SJSA1 (cell line): ENCODE measurements around the gene ZNF423. TPM values are rescaled to one million over a fixed set of nuclear protein-coding genes. Genes with fewer than 3 reads are reported as not detected.

Source experiments
- DNase-seq, 2 experiments: peaks; one replicate each; pipeline ENCODE4 v3.0.0-alpha.2; 2015 to 2020; ENCODE audit warnings: low spot score in 2 of 2, low read depth in 1 of 2
- H3K27ac ChIP-seq: fragments of 250-450 bp; sonication (Bioruptor Pico); 2 replicates; pipeline ENCODE4 v1.5.1; 2020; ENCODE audit warnings: mild to moderate bottlenecking, moderate library complexity
- H3K27me3 ChIP-seq: fragments of 250-450 bp; sonication (Bioruptor Pico); replicated peaks from 2 replicates; pipeline ENCODE4 v1.5.1; 2020; ENCODE audit warnings: mild to moderate bottlenecking, moderate library complexity
- H3K36me3 ChIP-seq: fragments of 250-450 bp; sonication (Bioruptor Pico); 2 replicates; pipeline ENCODE4 v1.5.1; 2020; ENCODE audit warnings: mild to moderate bottlenecking
- H3K4me1 ChIP-seq: fragments of 250-450 bp; sonication (Bioruptor Pico); replicated peaks from 2 replicates; pipeline ENCODE4 v1.6.1; 2021; ENCODE audit warnings: mild to moderate bottlenecking
- H3K4me3 ChIP-seq: fragments of 250-450 bp; sonication (Bioruptor Pico); 2 replicates; pipeline ENCODE4 v1.5.1; 2020; ENCODE audit warnings: mild to moderate bottlenecking
- H3K9me3 ChIP-seq: fragments of 250-450 bp; sonication (Bioruptor Pico); replicated peaks from 2 replicates; pipeline ENCODE4 v1.5.1; 2020; ENCODE audit warnings: mild to moderate bottlenecking
- total RNA-seq: library from RNA; depleted of rRNA; stranded (reverse); fragments of >200 nt; shearing (Covaris generic); gene quantifications from 2 replicates; pipeline ENCODE4 v1.2.3, GENCODE V29; 2014

ZNF423 gene
- total RNA-seq, 1 experiment from 2014 or later = 5.4 TPM

DNA sequence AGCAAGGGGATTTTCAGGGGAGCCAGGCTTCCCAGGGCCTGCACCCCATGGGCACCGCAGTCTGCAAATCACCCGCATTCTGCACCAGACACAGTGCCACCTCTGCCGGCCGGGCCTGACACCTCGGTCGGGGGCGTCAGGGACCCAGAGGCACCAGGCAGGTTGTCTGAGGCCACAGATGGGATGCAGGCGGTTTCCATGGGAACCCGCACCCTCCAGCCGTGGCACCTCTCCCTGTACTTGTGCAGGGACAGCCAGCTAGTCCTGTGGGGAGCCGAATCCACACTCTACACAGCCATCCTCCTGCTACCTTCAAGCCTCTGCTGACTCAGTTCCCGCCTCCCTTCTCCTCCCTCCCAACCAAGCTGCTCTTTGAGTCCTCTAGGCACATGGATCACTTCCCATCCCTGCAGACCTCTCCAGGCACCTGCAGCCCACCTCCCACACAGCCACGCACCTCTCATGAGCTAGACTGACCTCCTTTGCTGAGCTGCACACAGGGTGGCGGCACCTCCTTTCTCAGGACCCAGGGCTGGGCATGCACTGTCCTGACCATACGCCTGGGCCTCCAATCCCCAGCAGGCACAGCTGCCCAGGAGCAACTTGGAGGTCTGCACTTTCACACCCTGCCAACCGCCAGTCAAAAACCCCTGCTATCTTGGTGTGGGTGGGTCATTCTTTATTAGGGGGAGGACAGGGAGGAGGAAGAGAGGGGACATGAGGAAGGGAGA is 362.9 kb downstream of the ZNF423 start:
- no peak overlapping the region for H3K27ac ChIP-seq
- no peaks in the 10 kb centered on the region for H3K9me3 ChIP-seq
- DNase-seq = no peak
- H3K36me3 ChIP-seq = no peaks in the 10 kb centered on the region
- no peaks in the 10 kb centered on the region for H3K27me3 ChIP-seq
- H3K4me1 ChIP-seq = peaks cover 5% of the 10 kb centered on the region
- no peak overlapping the region for H3K4me3 ChIP-seq

DNA sequence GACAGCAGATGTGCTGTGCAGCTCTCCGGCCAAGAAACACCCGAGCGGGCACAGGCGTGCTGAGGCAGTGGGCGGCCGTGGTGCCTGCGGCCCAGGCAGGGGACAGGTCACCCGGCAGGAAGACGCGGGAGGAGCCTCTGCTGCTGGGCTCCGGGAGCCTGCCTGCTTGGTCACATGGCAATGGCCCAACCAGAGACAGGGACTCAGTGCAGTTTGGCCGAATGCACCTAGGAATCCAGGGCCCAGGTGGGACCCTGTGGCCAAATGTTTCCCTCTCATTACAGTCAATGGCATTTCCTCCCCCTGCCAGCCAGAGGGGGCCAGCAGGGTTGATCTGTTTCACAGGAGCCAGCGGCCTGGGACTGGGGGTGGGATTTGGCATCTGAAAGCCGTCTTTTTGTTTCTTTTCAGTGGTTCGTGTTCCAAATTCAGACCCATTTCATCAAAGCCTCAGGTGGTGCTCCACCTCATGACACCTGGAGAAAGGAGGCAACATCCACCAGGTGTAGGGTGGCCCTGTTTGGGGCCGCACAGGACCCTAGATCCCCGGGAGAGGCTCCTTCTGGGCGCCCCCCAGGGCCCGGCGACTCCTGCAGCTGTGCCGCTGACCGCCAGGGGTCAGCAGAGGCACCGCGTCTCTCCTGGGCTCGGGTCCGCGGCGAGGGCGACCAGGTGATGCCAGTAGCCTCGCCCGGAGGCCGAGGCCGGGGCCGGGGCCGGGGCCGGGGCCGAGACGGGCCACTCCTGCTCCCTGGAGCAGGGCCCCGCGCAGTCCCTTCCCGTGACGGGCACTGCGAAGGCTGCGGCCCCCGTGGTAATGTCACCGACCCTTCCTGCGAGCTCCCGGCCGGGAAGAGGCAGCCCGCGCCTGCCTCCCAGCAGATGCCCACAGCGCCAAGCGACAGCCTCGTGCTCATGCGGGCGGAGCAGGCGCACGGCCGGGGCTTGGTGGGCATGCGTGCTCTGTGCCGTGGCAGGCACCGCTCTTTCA is 363.8 kb downstream of the ZNF423 start:
- Histone ChIP-seq H3K27me3 (no peaks in the 10 kb centered on the region), H3K4me1 (peaks cover 5% of the 10 kb centered on the region), H3K9me3 (no peaks in the 10 kb centered on the region), H3K36me3 (no peaks in the 10 kb centered on the region), H3K4me3 (no peak overlapping the region), H3K27ac (no peak overlapping the region)
- DNase-seq = peak in 1 of 2 experiments; percentile 22

DNA sequence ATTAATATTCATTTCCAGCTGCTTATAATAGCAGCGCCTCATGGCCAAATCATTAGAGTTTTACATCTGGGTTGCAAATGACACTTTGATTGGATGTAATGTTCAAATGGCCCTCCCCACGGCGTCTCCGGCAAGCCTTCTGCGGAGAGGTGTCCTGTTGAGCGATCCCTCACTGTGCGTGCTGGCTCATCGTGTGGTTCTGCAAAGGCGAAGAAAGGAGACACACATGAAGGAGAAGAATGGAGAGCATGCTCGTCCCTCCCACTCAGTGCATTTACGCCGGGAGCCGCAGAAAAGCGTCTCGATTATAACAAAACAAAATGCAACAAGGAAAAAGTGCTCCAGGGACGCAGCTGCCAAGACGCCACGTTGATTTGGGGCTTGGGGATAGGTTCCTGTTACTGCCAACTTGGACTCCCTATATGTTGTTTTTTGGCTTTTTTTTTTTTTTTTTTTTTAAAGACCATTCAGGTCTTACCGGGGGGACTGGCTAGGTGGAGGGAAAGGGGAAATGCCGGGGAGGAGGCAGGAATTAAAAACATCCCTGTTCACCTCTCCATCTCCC is 364.7 kb downstream of the ZNF423 start:
- Histone ChIP-seq H3K36me3 (no peaks in the 10 kb centered on the region), H3K4me1 (peaks cover 5% of the 10 kb centered on the region), H3K27me3 (no peaks in the 10 kb centered on the region), H3K27ac (no peak overlapping the region), H3K9me3 (no peaks in the 10 kb centered on the region), H3K4me3 (no peak overlapping the region)
- no peak for DNase-seq

DNA sequence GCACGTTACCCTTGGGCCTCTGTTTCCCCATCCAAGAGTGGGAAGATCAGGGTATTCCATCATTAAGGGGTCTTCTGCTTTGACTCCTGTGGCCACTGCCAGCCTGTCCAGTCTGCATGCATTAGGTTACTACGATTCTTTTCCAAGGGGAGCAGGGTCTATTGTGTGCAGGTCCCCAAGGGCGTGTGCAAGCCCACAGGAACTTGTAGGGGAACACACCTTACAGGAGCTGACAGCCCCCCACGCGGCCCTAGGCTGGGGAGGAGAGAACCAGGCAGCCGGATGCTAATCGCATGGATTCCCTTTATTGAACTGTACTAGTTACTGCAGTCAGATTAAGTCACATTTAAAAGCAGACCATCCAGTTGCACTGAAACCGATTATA is 365.6 kb downstream of the ZNF423 start:
- no peaks in the 10 kb centered on the region for H3K9me3 ChIP-seq
- DNase-seq = no peak
- H3K36me3 ChIP-seq = no peaks in the 10 kb centered on the region
- no peak overlapping the region for H3K27ac ChIP-seq
- peaks cover 2% of the 10 kb centered on the region; the same call in 1 of the 2 replicates for H3K27me3 ChIP-seq
- H3K4me1 ChIP-seq = peaks cover 5% of the 10 kb centered on the region
- H3K4me3 ChIP-seq = no peak overlapping the region

DNA sequence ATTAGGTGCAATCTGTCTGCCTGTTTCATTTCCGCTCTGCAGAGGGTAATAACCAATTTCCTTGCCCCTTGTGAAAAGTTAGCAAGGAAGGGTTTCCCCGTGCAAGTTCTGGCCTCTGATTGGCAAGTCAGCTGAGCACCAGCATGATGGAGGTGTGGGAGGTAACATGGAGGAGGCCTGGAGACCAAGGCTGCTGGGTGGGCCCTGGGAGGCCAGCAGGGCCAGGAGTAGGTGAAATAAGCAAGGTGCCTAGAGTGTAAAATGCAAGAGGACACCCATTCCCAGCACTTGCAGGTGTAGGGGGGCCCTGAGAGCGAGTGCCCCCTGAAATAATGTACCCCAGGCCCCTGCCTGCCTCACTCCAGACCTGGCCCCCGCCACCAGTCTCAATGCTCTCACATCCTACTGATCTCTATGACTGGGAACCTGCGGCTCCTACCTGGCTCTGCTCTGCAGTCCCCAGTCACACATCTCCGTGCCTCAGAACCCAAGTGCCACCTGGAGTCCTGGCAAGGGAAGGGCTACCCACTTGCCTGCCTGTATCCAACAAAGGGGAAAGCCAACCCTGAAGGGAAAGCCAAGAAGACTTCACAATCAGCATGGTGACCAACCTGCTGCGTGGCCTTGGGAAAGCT is 366.1 kb downstream of the ZNF423 start:
- no peaks in the 10 kb centered on the region for H3K36me3 ChIP-seq
- no peak for DNase-seq
- H3K4me1 ChIP-seq = peaks cover 5% of the 10 kb centered on the region
- H3K4me3 ChIP-seq = no peak overlapping the region
- H3K9me3 ChIP-seq = no peaks in the 10 kb centered on the region
- peaks cover 5% of the 10 kb centered on the region; the same call in 1 of the 2 replicates for H3K27me3 ChIP-seq
- H3K27ac ChIP-seq = no peak overlapping the region

DNA sequence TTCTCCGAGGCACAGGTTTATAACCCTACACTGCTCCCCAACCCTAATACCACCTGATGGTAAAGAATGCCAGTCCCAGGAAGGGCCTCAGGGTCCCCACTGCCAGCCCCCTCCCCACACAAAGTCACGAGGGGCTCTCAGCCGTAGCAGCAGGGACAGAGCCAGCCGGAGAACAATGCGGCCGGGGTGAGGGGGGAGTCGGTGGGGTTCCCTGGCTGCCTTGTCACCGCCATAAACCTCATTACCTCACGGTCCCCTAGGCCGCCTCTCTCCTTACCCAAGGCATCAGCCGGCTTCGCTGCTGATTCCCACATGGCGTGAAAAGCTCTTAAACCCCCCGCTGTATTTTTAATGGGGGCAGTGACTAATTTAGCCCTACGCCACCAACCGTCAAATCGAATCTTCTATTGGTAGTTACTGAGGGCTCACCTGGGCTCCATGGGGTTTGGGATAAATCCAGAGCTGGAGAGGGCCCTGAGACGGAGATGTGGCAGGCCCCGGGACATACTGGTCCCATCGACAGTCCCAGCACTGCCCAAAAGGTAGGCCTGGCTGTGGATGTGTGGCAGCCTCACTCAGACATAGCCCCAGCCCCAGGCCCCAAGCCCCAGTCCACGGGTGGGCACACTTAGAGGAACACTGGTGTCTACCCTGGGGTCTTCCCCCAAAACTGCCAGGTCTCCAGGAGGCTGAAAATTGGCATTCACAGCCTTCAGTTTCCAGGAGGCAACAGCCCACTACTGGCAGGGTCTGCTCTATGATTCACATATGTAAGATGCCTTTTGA is 367.0 kb downstream of the ZNF423 start:
- no peaks in the 10 kb centered on the region for H3K36me3 ChIP-seq
- no peak overlapping the region for H3K27ac ChIP-seq
- no peaks in the 10 kb centered on the region for H3K9me3 ChIP-seq
- DNase-seq = no peak
- peaks cover 5% of the 10 kb centered on the region; the same call in 1 of the 2 replicates for H3K27me3 ChIP-seq
- peaks cover 5% of the 10 kb centered on the region for H3K4me1 ChIP-seq
- H3K4me3 ChIP-seq = no peak overlapping the region

- Histone ChIP-seq H3K4me3 (no peak overlapping the region), H3K27ac (no peak overlapping the region), H3K36me3 (no peaks in the 10 kb centered on the region), H3K9me3 (no peaks in the 10 kb centered on the region), H3K4me1 (peaks cover 5% of the 10 kb centered on the region), H3K27me3 (peaks cover 5% of the 10 kb centered on the region; the same call in 1 of the 2 replicates)
- DNase-seq = no peak
These were observed 367.6 kb downstream of the ZNF423 start for GRCh38 chr16:49488336-49488735.

DNA sequence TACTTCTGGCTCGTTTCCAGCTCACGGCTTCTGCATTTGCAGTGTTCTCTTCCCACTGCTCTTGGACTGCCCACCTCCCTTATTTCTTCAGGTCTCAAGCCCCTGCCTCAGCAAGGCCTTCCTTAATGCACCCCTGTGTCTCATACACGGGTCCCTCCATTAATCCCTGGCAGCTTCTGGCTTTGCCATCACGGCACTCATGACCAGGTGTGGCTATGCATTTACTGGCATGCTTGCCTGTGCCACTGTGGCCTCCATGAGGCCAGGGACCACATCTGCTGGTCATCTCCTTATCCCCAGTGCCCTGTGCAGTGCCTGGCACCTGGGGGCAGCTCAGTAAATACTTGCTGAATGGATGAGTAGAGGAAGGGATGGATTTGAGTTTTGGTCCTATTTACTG is 368.2 kb downstream of the ZNF423 start:
- no peak for DNase-seq
- peaks cover 5% of the 10 kb centered on the region; the same call in 1 of the 2 replicates for H3K27me3 ChIP-seq
- H3K4me1 ChIP-seq = peaks cover 5% of the 10 kb centered on the region
- H3K4me3 ChIP-seq = no peak overlapping the region
- no peaks in the 10 kb centered on the region for H3K9me3 ChIP-seq
- no peaks in the 10 kb centered on the region for H3K36me3 ChIP-seq
- no peak overlapping the region for H3K27ac ChIP-seq

DNA sequence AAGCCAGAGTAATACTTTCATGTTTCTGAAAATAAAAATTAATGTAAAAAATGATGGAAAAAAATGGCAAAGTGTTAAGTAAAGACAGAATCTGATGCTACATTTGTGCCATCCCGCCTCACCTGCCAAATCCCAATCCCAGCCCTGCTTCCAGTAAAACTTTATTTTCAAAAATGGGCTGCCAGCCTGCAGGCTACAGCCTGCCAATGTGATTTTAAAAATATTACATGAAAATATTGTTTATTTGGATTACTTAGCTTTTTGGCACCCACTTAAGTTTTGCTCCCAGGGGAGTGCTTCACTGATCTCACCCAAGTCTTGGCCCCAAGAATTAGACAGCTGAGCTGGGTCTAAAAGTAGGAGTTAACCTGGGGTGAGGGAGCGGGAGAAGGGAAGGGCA is 369.5 kb downstream of the ZNF423 start:
- Histone ChIP-seq H3K27me3 (peaks cover 5% of the 10 kb centered on the region; the same call in 1 of the 2 replicates), H3K36me3 (no peaks in the 10 kb centered on the region), H3K4me1 (no peaks in the 10 kb centered on the region), H3K4me3 (no peak overlapping the region), H3K27ac (no peak overlapping the region), H3K9me3 (no peaks in the 10 kb centered on the region)
- no peak for DNase-seq

DNA sequence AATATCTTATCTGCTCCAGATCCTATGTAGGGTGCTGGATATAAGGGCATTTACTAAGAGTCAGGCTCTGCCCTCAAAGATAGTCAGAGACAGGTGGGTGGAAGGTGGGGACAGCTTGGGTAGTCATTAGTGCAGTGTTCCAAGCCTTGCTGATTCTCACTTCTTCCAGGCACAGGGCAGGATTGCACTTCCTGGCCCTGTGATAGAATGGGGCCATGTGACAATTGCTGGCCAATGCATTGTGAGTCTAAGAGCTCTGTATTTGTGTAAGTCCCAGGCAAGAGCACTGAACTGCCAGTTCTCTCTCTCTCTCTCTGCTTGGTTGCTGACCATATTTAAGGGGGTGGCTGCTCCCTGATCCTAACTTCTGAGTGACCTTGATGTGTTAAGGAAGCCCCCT is 370.2 kb downstream of the ZNF423 start:
- Histone ChIP-seq H3K27me3 (peaks cover 5% of the 10 kb centered on the region; the same call in 1 of the 2 replicates), H3K27ac (no peak overlapping the region), H3K36me3 (no peaks in the 10 kb centered on the region), H3K9me3 (no peaks in the 10 kb centered on the region), H3K4me3 (no peak overlapping the region), H3K4me1 (no peaks in the 10 kb centered on the region)
- no peak for DNase-seq

- Histone ChIP-seq H3K27me3 (peaks cover 5% of the 10 kb centered on the region; the same call in 1 of the 2 replicates), H3K9me3 (no peaks in the 10 kb centered on the region), H3K27ac (no peak overlapping the region), H3K4me3 (no peak overlapping the region), H3K4me1 (no peaks in the 10 kb centered on the region), H3K36me3 (no peaks in the 10 kb centered on the region)
- DNase-seq = no peak
These were observed 371.0 kb downstream of the ZNF423 start for GRCh38 chr16:49484936-49485335.

- DNase-seq = no peak
These were observed 371.5 kb downstream of the ZNF423 start for GRCh38 chr16:49484451-49484849.

More at GRCh38 chr16:49484451-49484849, 371.5 kb downstream of the ZNF423 start:
- no peaks in the 10 kb centered on the region for H3K36me3 ChIP-seq
- H3K9me3 ChIP-seq = no peaks in the 10 kb centered on the region
- no peaks in the 10 kb centered on the region for H3K4me1 ChIP-seq
- no peak overlapping the region for H3K27ac ChIP-seq
- no peak overlapping the region for H3K4me3 ChIP-seq
- peaks cover 7% of the 10 kb centered on the region for H3K27me3 ChIP-seq
